B cell (primary cell): ENCODE results near the gene ZNF423.

ENCODE experiments used
- CTCF ChIP-seq: fragments of 200-600 bp; IDR thresholded peaks from one replicate; pipeline ENCODE4 v1.8.0; 2022; ENCODE audit warnings: antibody characterized with exemption, mild to moderate bottlenecking
- EZH2 ChIP-seq: IDR thresholded peaks from 2 replicates; pipeline ENCODE4 v1.6.1; 2012; ENCODE audit warnings: borderline replicate concordance, low read depth, mild to moderate bottlenecking, moderate library complexity, low read length; ENCODE audit not compliant: insufficient read depth, poor library complexity, severe bottlenecking

GRCh38 chr16:49788986-49789385, 66.9 kb downstream of the ZNF423 start:
- no peak for TF ChIP-seq CTCF
- TF ChIP-seq EZH2 = no peak
